ENCODE measurements around the gene CGREF1.

DNA sequence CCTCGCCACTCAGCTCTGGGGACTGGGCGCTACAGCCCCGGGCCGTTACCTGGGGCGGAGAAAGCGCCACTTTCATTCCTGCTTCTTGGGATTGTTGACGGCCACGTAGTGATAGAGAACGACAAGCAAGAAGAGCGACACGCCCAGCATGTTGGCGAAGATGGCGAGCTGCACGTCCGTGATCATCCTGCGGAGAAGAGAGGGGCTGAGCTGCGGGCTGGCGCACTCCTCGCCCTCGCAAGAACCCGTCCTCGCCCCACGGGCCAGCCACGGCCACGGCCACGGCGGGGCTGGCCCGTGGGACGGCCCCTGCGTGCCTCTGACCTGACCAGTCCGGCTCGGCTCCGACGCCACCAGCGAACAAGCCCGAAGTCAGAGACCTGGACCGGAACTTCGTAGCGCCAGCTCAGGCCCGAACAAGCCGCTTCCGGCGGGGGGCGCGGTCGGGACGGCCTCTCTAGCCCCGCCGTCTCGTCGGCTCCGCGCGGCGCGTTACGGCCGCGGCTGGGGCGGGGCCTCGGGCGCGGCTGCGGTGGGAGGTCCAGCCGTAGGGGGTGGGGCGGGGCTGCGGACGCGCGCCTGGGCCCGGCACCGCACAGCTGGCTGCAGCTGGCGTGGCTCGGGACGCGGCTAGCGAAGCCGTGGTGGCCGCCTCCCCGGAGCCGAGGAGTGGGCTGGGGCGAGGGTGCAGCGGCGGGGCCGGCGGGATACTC lies 47.5 kb downstream of the CGREF1 start, which contains the start of gene OST4:
- TF ChIP-seq CTCF (conservative IDR thresholded peaks at IDR 0.05 in 1 of 2, IDR thresholded peaks at IDR 0.05 in 1 of 2; ENCODE audit: low read depth in 1 of 2, low read length in 2 of 2) (no peak), EZH2 (IDR thresholded peaks at IDR 0.05; ENCODE audit: low read length, missing control alignments) (no peak)
